Stimulated activated CD8-positive, alpha-beta memory T cell treated with anti-CD3 and anti-CD28 coated beads, Interleukin-15, amount 100 ng/mL, for 4 hours (primary cell): Measurements from ENCODE around the gene PLA2G12B.
"Not testable (repeated sequence)": the region's sequence is repeated elsewhere in the genome, so short reads cannot be mapped to it uniquely, and the experiment has no call there.

Source experiments
- DNase-seq, 2 donors: peaks; one replicate each; pipeline ENCODE4 v3.0.0-alpha.2; 2020; ENCODE audit warnings: low read depth in 2 of 2

Gene PLA2G12B, protein sequence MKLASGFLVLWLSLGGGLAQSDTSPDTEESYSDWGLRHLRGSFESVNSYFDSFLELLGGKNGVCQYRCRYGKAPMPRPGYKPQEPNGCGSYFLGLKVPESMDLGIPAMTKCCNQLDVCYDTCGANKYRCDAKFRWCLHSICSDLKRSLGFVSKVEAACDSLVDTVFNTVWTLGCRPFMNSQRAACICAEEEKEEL

DNA sequence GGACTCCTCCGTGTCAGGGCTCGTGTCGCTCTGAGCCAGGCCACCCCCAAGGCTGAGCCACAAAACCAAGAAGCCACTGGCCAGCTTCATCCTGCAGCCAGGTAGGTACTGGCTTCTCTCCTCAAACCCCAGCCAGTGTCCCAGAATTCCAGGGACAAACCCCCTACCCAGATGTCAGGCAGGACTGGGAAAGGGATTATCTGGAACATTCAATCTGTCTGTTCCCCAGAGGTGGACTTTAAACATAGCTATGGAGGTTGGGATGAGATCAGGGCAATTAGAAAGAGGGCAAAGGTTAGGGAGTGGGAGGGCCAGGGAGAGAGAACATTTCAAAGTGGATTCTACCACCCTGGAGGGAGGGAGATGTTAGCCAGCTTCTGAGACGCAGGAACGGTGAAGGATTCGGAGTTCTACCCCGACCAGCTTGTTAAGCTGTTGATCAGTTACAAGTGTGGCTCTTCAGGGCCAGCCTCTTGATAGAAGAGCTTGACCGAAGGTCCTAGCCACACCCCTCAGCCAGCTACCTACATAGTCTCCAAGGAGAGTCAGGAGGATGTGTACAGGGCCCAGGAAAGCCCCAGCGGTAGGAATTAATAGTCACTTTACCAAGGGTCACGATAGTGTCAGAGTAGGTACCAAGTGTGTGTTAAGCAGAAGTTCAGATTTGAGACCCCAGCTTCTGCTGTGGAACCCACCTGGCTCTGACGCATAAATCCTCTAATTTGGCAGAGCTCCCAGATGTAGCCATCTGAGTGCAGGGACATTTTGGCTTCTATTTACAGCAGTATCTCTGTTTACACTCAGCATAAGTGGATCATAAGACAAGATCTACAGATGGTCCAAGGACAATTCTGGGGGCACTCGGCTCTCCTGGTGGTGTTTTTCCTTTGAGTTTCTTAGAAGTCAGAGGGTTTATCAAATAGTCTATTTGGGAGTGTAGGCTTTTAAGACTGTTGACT is at the start of gene PLA2G12B:
Gene PLA2G12B, minus strand, starts transcription at position 211 of the 959 bp plus-strand sequence. Its CDS starts 121 bp downstream, at position 90.
- no peak for DNase-seq

DNA sequence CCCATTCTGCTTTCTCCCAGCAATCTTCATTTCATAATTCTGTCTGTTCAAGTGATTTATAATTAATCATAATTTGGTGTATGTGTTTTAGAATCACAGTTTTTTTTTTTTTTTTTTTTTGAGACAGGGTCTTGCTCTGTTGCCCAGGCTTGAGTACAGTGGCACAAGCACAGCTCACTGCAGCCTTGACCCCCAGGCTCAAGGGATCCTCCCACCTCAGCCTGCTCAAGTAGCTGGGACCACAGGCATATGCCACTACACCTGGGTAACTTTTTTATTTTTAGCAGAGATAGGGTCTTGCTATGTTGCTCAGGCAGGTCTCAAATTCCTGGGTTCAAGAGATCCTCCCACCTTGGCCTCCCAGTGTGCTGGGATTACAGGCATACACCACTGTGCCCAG is 49.2 kb upstream of the PLA2G12B start:
- DNase-seq: no peak

DNA sequence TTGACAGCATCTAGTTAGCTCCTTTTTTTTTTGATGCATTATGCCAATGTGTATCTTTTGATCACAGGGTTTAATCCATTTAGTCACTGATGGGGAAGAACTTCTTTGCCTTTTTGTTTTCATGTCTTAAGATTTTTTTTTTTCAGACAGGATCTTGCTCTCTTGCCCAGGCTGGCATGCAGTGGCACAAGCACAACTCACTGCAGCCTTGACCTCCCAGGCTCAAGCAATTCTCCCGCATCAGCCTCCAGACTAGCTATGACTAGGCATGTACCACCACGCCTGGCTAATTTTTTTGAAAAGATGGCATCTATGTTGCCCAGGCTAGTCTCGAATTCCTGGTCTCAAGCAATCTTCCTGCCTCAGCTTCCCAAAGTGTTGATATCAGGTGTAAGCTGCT is 46.4 kb upstream of the PLA2G12B start:
- DNase-seq: no peak

DNA sequence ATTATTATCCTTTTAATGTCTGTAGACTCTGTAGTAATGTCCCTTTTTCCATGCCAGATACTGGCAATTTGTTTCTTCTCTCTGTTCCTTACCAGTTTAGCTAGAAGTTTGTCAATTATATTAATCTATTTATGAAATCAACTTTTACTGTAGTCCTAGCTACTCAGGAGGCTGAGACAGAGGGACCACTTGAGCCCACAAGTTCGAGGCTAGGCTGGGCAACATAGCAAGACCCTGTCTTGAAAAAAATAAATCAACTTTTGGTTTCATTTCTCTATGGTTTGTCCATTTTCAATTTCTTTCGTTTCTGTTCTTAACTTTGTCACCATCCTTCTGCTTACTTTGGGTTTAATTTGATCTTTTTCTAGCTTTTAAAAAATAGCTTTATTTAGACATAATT is 42.5 kb upstream of the PLA2G12B start:
- no peak for DNase-seq

DNA sequence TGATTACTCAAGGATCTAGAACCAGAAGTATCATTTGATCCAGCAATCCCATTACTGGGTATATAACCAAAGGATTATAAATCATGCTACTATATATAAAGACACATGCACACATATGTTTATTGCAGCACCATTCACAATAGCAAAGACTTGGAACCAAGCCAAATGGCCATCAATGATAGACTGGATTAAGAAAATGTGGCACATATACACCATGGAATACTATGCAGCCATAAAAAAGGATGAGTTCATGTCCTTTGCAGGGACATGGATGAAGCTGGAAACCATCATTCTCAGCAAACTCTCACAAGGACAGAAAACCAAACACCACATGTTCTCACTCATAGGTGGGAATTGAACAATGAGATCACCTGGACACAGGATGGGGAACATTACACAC is 40.9 kb upstream of the PLA2G12B start:
- DNase-seq: not testable (repeated sequence)

DNA sequence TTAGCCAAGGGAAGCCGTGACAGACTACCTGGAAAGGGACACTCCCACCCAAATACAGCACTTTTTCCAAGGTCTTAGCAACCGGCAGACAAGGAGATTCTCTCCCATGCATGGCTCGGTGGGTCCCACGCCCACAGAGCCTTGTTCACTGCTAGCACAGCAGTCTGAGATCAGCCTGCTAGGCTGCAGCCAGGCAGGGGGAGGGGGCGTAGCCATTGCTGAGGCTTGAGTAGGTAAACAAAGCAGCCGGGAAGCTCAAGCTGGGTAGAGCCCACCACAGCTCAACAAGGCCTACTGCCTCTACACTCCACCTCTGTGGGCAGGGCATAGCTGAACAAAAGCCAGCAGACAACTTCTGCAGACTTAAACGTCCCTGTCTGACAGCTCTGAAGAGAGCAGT is 35.2 kb upstream of the PLA2G12B start:
- not testable (repeated sequence) for DNase-seq

DNA sequence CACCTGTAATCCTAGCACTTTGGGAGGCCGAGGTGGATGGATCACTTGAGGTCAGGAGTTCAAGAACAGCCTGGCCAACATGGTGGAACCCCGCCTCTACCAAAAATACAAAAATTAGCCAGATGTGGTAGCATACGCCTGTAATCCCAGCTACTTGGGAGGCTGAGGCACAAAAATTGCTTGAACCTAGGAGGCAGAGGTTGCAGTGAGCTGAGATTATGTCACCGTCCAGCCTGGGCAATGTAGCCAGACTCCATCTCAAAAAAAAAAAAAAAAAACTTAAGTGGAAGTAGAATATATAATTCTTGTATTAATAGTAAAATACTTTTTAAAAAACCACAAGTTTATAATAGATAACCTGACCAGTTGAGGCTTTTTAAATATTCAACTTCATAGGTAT is 30.0 kb upstream of the PLA2G12B start:
- not testable (repeated sequence) for DNase-seq

DNA sequence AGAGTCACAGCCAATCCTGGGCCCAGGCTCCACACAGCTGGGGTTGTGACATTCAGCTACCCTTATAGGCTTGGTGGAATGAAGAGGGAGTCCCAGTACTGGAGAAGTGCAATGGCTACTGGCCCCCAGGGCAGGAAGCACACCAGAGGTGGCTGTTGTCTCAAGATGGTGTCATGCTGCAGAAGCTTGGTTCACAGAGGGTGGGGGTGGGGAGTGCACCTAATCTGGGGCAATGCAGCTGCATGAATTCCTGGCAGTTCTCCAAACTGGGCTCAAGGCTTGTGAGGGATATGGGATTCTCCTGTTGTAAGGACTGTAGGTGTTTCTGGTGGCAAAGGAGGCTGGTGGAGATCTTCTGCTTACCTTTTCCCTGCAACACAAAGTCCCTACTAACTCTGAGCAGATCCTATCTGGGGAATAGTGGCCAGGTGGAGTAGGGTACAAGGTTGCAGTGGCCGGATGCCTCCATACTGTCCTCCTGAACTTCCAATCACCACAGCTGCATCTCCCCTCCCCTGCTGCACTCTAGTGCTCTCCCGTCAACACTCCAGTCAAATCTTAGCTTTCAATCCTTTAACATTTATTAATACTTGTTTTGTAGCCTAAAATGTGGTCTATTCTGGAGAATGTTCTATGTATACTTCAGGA is 27.4 kb upstream of the PLA2G12B start:
- DNase-seq: no peak

DNA sequence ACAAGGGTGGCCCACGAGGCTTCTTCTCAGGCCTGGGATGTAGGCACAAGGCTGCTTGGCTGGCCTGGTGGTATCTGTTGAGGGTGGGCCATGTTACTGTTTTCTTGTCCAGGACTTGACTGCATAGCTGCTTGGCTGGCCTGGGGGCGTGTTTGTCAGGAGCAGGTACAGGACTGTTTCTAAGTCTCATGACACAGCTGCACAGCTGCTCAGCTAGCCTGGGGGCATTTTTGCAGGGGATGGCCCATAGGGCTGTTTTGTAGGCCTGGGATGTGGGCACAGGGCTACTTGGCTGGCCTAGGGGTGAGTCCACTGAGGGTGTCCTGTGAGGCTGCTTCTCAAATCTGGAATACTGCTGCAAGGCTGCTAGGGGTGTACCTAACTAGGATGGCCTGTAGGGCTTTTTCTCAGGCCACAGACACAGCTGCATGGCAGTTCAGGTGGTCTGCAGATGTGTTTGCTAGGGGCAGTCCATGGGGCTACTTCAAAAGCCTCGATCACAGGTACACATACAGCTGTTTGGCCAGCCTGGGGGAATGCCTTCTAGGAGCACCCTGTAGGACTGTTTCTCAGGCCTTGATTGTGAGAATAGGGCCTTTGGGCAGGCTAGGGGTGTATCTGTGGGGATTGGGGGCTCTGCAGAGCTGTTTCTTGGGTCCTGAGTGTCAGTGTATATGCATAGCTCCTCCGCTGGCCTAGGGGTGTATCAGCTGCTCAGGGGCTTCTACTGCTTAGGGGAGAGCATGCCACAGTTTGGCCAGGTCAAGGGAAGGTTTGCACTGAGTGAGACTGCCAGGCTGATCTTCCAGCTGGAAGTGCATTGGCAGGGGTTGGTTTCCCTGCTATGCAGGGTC is 26.6 kb upstream of the PLA2G12B start:
- no peak for DNase-seq

DNA sequence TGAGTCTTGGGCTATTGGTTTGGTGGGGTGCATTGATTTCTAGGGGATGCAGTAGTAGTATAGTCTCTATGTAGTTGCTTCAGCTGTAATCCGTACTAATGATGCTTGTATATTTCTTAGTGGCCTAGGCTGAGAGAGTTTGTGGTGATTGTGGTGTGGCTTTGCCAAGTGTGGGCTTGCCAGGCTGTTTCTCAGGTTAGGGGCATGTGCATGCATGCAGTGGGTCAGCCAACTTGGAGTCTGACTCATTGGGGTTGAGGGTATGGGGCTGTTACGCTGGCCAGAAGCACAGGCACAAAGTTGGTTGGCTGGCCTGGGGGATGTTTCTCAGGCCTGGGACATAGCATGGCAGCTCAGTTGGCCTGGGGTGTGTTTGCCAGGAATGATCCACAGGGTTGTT is 25.7 kb upstream of the PLA2G12B start:
- no peak for DNase-seq

DNA sequence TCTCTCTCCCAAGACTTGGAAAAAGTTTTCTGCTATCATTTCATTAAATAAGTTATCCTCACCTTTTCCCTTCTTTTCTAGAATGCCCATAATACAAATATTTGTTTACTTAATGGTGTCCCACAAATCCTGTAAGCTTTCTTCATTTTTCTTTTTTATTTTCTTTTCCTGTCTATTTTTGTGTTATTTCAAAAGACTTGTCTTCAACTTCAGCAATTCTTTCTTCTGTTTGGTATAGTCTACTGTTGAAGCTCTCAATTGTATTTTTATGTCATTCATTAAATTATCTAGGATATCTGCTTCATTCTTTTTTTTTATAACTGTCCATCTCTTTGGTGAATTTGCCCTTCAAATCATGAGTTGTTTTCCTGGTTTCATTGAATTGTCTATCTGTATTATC is 25.1 kb upstream of the PLA2G12B start:
- DNase-seq: no peak

DNA sequence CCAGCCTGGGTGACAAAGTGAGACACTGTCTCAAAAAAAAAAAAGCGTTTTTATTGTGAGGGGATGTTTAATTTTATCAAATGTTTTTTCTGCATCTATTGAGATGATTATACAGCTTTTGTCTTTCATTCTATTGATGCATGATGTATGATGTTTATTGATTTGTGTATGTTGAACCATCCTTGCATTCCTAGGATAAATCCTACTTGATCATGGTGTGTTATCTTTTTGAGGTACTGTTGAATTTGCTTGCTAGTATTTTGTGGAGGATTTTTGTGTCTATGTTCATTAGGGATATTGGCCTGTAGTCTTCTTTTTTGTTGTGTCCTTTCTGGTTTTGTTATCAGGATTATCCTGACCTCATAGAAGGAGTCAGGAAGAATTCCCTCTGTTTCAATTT is 22.3 kb upstream of the PLA2G12B start:
- no peak for DNase-seq

DNA sequence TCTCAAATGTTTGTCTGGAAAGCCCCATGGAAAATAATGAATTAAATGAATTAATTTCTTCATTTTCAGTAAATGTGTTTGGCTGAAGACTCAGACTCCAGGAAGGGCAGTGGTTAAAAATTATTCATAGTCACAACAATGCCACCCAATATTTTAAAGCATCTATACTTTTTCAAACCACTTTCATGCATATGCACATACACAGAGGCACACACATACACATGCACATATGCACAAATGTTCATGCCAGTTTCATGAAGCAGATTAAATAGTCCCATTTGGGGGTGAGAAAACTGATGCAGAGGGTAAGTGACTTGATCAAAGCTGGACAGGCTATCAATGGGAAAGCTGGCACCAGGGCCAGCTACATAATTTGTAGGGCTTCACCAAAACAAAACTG is 1.4 kb upstream of the PLA2G12B start:
- no peak for DNase-seq

DNA sequence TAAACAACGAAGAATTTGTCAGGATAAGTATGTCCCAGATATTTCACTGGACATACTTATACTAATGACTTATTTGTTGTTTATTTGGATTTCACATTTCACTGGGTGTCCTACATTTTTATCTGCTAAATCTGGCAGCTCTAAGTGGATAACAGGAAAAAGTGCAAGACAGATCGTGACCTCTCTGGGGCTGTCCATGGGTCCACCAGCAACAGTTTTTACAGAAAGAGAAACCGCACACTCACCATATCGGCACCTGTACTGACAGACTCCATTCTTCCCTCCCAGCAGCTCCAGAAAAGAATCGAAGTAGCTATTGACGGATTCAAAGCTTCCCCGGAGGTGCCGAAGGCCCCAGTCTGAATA is 393 bp downstream of the PLA2G12B start:
- DNase-seq: no peak

DNA sequence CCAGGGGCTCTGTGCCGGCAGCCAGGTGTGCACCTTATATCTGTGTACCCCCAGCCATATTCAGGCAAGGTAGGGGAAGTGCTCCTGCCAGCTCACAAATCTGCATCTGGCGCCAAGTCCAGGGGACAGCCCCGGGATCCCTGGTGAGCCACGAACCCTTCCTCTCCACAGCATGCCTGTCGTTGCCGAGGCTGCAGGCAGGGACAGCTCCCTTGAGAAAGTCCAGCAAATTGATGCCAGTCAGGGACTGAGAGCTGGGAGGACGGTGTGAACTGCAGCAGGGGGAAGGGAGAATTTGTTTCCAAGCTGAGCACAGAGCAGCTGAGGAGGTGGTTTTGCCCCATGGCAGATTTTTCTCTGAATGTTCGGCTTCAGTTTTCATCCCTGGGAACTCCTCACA is 919 bp downstream of the PLA2G12B start:
- no peak for DNase-seq

DNA sequence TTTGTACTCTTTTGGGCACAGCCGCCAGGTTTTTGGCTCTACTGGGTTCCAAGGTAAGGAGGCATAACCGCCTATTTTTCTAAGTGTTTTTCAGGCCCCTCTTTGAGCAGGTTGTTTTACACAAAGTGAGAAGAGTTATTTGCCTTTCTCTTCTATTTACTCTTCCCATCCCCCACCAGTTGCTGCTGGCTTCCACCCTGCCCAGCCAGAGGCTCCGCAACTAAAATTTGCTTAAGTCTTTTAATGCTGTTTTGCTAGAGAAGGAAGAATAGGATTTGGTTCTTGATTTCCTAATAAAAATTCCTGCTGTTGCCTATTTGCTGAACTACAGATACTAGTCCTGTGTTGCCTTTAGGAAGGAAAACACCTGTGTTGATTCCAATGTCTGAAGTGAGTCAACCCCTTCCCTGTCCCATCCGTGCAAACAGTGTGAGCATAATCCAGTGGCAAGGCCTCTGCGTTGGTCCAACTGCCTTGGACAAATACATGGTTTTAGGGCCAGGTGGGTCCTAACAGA is 1.9 kb downstream of the PLA2G12B start:
- DNase-seq: no peak

DNA sequence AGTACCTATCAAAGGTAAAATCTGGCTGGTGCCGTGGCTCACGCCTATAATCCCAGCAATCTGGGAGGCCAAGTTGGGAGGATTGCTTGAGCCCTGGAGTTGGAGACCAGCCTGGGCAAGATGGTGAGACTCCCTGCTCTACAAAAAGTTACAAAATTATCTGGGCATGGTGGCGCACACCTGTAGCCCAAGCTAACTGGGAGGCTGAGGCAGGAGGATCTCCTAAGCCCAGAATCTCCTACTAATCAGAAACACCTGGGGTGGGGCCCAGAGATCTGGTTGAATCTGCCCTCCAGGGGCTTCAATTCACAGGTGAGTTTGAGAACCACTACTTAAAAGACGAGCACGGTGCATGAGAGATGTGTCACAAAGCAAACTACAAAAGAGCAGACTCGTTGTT is 2.4 kb downstream of the PLA2G12B start:
- DNase-seq: no peak

DNA sequence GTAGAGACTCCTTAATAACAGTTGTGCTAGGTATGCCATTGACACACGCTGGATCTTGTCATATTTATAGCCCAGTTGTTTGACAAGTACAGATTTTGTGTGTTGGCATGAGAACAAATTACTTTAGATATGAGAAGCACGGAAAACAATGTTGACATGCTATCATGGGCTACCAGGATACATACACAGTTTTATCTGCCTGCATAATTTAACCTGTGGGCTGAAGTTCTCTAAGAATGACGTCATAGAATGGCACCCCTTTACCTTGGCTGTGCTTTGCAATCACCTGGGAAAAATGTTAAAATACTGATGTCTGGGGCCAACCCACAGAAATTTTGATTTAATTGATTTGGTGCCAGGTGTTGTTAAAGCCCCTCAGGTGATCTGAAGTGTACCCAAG is 2.8 kb downstream of the PLA2G12B start:
- no peak for DNase-seq

DNA sequence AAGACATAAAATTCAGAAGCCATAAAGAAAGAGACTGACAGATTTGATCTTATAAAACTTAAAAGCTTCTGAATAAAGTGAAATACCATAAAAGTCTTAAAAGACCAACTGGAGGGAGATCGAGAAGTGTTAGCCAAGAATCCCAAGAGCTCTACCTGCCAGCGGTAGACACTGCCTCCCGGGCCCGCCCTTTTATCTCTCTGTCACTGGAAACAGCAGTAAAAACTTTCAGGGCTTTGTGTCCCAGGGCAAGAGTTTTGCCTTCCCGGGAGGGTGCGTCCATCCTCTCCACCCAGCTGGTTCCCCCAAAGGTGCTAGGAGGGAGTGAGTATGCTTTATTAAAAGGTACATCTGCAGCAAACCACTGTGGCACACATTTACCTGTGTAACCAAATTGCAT is 5.8 kb downstream of the PLA2G12B start:
- no peak for DNase-seq

DNA sequence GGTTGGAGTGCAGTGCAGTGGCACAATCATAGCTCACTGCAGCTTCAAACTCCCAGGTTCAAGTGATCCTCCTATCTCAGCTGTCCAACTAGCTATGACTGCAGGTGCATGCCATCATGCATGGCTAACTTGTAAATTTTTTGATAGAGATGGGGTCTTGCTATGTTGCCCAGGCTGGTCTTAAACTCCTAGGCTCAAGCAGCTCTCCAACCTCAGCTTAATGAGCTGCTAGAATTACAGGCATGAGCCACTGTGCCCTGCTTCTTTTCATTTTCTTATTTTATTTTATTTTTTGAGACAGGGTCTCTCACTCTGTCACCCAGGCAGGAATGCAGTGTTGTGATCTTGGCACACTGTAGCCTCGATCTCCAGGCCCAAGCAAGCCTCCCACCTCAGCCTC is 7.6 kb downstream of the PLA2G12B start:
- DNase-seq: no peak

DNA sequence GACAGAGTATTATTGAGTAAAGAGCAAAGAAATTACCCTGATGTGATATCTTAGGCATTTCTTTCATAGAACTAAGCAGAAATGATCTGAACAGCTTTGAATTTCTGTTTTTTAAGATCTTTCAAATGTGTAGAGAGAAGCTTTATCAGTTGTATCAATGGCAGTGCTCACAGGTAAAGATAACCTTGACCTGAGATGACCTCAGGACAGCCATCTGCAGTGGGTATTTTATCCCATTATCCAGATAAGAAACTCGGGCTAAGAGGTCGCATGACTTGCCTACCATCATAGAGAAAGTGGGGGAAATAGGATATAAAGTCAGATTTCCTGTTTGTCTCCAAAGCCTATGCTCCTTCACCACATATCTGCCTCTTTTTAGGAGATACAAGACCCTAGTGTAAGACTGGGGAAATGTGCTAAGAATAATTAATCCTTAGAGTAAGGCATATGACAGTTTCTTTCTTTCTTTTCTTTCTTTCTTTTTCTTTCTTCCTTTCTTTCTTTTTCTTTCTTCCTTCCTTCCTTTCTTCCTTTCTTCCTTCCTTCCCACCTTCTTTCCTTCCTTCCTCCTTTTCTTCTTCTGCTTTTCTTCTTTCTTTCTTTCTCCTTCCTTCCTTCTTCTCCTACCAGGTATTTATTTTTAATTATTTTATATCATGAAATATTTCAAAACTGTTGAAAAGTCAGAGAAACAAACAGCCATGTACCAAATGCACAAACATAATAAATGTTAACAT is 10.9 kb downstream of the PLA2G12B start:
- DNase-seq: no peak
